Adipocyte (in vitro differentiated cells): ENCODE measurements around the gene BEGAIN.

Experiments used
- DNase-seq: peaks from one replicate; pipeline ENCODE4 v3.0.0-alpha.2; 2015; ENCODE audit warnings: low read depth
- H3K27me3 ChIP-seq: replicated peaks from 2 replicates; pipeline ENCODE4 v1.7.0; 2013; ENCODE audit warnings: mild to moderate bottlenecking, low read length, moderate library complexity; ENCODE audit not compliant: control insufficient read depth, insufficient read depth
- H3K36me3 ChIP-seq: 2 replicates; pipeline ENCODE4 v1.7.0; 2013; ENCODE audit warnings: low read length, mild to moderate bottlenecking, moderate library complexity; ENCODE audit not compliant: control insufficient read depth, insufficient read depth, severe bottlenecking
- H3K4me1 ChIP-seq: 2 replicates; pipeline ENCODE4 v1.7.0; 2013; ENCODE audit warnings: mild to moderate bottlenecking, low read length, moderate library complexity; ENCODE audit not compliant: control insufficient read depth, insufficient read depth
- H3K4me3 ChIP-seq: 2 replicates; pipeline ENCODE4 v1.7.0; 2013; ENCODE audit warnings: mild to moderate bottlenecking, low read length, moderate library complexity
- H3K9ac ChIP-seq: 2 replicates; pipeline ENCODE4 v1.7.0; 2013; ENCODE audit warnings: mild to moderate bottlenecking, low read length, moderate library complexity
- H3K9me3 ChIP-seq: 2 replicates; pipeline ENCODE4 v1.7.0; 2013; ENCODE audit warnings: mild to moderate bottlenecking, low read length, moderate library complexity; ENCODE audit not compliant: control insufficient read depth

BEGAIN gene

DNA sequence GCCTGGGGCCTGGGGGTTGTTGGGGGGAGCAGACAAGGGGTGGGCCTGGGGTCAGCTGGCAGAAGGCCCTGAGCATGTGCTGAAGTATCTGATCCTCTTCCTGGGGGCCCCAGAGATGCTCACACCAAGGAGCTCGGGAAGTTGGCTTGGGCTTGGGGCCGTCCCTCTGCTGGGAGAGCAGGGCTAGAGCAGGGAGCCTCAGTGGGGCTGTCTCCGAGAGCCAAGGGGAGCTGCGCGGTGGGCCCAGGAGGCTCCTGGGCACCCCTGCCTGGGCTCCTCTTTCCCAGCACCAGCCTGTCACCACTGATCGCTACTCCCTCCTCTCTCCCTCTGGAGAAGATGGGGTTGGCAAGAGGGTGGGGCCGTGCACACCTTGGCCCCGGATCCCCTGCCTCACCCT, 28.3 kb downstream of the BEGAIN start:
- no peaks in the 10 kb centered on the region for H3K9me3 ChIP-seq
- no peak overlapping the region for H3K9ac ChIP-seq
- H3K36me3 ChIP-seq, result no peaks in the 10 kb centered on the region
- peaks cover 3% of the 10 kb centered on the region for H3K4me1 ChIP-seq
- no peak for DNase-seq
- no peak overlapping the region for H3K4me3 ChIP-seq
- peaks cover 22% of the 10 kb centered on the region for H3K27me3 ChIP-seq

DNA sequence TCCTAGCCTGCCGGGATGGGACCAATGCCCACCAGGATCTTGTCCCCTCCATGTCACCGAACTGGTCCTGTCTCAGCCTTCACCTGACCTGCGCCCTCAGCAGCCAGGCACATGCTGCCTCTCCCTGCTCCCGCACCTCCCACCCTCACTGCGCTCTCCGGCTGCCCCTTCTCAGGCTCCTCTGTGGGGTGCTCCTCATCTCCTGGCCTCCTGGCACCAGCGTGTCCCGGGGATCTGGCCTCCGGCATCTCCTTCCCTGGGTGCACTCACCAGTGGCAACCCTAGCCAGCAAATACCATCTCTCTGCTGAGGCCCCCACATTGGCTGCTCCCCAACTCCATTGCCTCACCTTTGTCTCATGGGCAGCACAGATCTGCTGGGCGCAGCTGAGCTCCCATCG, 29.0 kb downstream of the BEGAIN start:
- DNase-seq, result no peak
- H3K27me3 ChIP-seq, result peaks cover 26% of the 10 kb centered on the region
- no peaks in the 10 kb centered on the region for H3K36me3 ChIP-seq
- no peak overlapping the region for H3K9ac ChIP-seq
- H3K9me3 ChIP-seq, result no peaks in the 10 kb centered on the region
- peaks cover 3% of the 10 kb centered on the region for H3K4me1 ChIP-seq
- no peak overlapping the region for H3K4me3 ChIP-seq

- DNase-seq, result no peak
- peaks cover 29% of the 10 kb centered on the region for H3K27me3 ChIP-seq
- no peaks in the 10 kb centered on the region for H3K36me3 ChIP-seq
Observed at GRCh38 chr14:100557658-100558057, 29.6 kb downstream of the BEGAIN start.

DNA sequence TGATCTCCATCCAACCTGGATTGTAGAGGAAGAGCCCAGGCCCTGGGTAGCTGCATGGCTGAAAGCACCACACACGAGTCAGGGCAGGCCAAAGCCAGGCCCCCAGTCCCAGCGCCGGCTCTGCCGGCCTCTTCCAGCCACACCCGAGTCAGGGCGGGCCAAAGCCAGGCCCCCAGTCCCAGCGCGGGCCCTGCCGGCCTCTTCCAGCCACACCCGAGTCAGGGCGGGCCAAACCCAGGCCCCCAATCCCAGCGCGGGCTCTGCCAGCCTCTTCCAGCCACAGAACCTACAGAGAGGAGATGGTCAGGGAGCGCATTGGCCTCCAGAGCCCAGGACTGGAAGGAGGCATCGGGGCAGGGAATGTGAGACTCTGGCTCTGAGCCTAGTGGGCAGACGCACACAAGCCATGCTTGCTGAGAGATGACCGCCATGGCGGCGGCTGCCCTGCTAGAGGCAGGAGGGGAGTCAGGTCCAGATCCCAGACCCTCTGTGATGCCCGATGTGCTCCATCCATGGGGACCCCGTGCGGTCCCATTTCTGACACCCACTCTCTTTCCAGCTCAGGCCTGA, 30.2 kb downstream of the BEGAIN start:
- Histone ChIP-seq H3K36me3 (no peaks in the 10 kb centered on the region), H3K4me1 (peaks cover 3% of the 10 kb centered on the region), H3K27me3 (peaks cover 29% of the 10 kb centered on the region), H3K9ac (no peak overlapping the region), H3K9me3 (no peaks in the 10 kb centered on the region), H3K4me3 (no peak overlapping the region)
- DNase-seq, result no peak

More at GRCh38 chr14:100557658-100558057, 29.6 kb downstream of the BEGAIN start:
- peaks cover 3% of the 10 kb centered on the region for H3K4me1 ChIP-seq
- no peaks in the 10 kb centered on the region for H3K9me3 ChIP-seq
- H3K4me3 ChIP-seq, result no peak overlapping the region
- H3K9ac ChIP-seq, result no peak overlapping the region

DNA sequence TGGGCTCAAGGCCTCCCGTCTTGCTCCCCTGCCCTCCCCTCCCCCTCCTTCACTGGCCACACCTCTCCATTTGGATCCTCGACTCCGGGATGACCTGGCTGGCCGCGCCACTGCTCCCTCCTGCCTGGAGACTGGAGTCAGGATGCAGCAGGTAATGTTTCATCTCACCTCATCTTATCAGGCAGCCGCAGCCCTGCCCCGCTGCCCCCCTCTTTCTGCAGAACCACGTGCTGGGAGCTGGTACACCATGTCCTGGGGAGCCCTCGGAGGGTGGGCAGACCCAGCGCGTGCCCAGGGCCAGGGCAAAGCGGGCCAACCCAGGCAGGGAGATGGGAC, 31.1 kb downstream of the BEGAIN start:
- H3K9me3 ChIP-seq, result no peaks in the 10 kb centered on the region
- no peak overlapping the region for H3K4me3 ChIP-seq
- H3K36me3 ChIP-seq, result no peaks in the 10 kb centered on the region
- peaks cover 29% of the 10 kb centered on the region for H3K27me3 ChIP-seq
- DNase-seq, result no peak
- H3K4me1 ChIP-seq, result peaks cover 3% of the 10 kb centered on the region
- no peak overlapping the region for H3K9ac ChIP-seq

GRCh38 chr14:100555436-100556139, 31.6 kb downstream of the BEGAIN start:
- DNase-seq, result no peak
- Histone ChIP-seq H3K36me3 (no peaks in the 10 kb centered on the region), H3K27me3 (peaks cover 29% of the 10 kb centered on the region), H3K4me1 (peaks cover 3% of the 10 kb centered on the region), H3K9ac (no peak overlapping the region), H3K4me3 (no peak overlapping the region), H3K9me3 (no peaks in the 10 kb centered on the region)

GRCh38 chr14:100554696-100555320, 32.4 kb downstream of the BEGAIN start:
- Histone ChIP-seq H3K9me3 (no peaks in the 10 kb centered on the region), H3K36me3 (no peaks in the 10 kb centered on the region)

DNA sequence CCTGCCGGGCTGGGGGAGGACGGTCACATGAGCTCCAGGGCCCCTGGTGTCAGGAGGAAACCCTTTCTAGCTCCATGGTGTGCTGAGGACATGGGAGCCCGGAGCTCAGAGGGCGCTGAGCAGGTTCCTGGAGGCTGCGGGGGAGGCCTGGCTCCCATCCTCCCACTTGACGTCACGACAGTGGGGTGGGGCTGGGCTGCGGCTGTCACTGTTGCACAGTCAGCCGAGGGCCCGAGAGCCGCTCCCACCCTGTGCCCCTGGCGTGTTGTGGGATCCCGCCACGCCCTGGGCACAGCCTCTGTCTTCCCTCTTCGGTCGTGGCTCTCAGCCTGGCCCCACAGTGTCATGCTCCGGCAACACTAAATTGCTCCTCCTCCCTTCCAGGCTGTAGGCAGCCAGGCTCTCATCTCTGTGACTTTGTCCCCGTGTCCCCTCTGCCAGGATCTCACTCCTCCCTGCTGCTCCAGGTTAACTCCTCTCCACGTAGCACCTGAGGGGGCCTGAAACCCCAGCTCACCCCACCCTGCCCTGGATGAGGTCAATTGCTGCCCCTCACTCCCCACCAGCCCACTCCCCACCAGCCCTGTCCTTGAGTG, 33.0 kb downstream of the BEGAIN start:
- Histone ChIP-seq H3K4me3 (no peak overlapping the region), H3K36me3 (no peaks in the 10 kb centered on the region), H3K4me1 (peaks cover 3% of the 10 kb centered on the region), H3K9ac (no peak overlapping the region), H3K9me3 (no peaks in the 10 kb centered on the region), H3K27me3 (peaks cover 22% of the 10 kb centered on the region)
- no peak for DNase-seq

More at GRCh38 chr14:100554696-100555320, 32.4 kb downstream of the BEGAIN start:
- no peak for DNase-seq
- Histone ChIP-seq H3K4me3 (no peak overlapping the region), H3K9ac (no peak overlapping the region), H3K4me1 (peaks cover 3% of the 10 kb centered on the region), H3K27me3 (peaks cover 25% of the 10 kb centered on the region)

DNA sequence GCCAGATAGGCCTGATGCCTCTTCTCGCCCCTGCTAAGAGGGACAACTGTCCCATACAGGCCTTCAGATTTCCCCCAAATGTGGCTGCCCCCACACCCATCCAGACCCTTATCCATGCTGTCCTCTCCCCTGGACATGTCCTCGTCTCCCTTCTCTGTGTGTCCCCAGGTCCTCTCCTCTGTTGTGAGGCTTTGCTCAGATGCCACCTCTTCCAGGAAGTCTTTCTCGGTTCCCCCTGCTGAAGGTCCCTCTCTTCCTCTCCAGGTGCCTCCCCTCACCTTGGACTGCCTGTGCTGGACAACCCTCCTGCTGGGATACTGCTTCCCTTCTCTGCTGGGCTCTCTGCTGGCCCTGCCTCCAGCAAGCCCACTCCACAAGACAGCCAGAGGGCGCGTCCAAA, 33.7 kb downstream of the BEGAIN start:
- DNase-seq, result no peak
- no peaks in the 10 kb centered on the region for H3K9me3 ChIP-seq
- H3K4me3 ChIP-seq, result no peak overlapping the region
- H3K4me1 ChIP-seq, result peaks cover 3% of the 10 kb centered on the region
- no peaks in the 10 kb centered on the region for H3K36me3 ChIP-seq
- H3K27me3 ChIP-seq, result peaks cover 20% of the 10 kb centered on the region
- no peak overlapping the region for H3K9ac ChIP-seq

DNA sequence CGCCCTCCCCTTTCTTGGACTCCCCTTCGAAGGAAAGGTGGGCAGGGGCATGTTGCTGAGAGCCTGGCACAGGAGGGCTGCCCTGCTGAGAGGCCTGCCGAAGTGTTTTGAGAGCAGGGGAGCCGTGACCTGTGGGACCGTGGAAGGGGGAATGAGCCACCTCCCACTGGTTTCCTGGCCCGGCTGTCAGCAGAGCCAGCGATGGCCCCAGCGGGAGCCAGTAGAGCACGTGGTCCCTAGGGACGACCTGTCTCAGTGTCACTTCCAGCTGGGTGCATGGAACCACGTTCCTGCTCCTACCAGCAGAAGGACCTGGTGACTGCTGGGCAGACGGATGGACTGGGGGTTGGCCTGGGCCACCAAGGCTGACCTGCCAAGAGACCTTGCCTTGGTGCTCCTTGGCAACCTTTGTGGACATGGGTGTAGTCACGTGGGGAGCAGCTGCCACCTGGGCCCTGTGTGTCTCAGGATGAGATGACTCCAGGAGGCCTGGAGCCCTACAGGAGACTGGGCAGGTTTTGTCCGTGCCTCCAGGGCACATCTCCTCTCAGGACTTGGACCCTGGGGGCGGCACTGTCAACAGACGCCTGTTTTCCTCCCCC, 34.6 kb downstream of the BEGAIN start:
- no peak overlapping the region for H3K9ac ChIP-seq
- no peak for DNase-seq

DNA sequence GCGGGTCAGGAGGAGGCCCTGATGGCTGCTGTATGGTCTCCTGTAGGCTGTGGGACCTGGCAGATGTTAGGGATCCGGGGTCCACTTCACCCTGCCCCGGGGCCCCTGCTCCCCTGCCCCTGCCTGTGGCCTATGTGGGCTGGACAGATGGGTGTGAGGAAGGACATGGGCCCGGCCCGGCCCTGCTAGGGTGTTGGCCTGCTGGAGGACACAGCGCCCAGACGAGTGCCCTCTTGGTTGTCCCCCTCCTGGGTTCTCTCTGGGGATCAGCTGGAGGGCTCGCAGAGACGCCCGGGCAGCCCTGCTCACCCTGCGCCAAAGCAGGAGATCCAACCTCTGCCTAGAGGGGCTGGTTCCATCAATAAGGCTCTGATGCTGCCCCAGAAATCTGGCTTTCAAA, 36.2 kb downstream of the BEGAIN start:
- H3K36me3 ChIP-seq, result no peaks in the 10 kb centered on the region
- no peaks in the 10 kb centered on the region for H3K9me3 ChIP-seq
- H3K27me3 ChIP-seq, result peaks cover 12% of the 10 kb centered on the region
- H3K9ac ChIP-seq, result no peak overlapping the region
- peaks cover 3% of the 10 kb centered on the region for H3K4me1 ChIP-seq
- H3K4me3 ChIP-seq, result no peak overlapping the region
- no peak for DNase-seq

More for the DNA sequence above, 34.6 kb downstream of the BEGAIN start:
- Histone ChIP-seq H3K36me3 (no peaks in the 10 kb centered on the region), H3K27me3 (peaks cover 12% of the 10 kb centered on the region), H3K4me1 (peaks cover 3% of the 10 kb centered on the region), H3K9me3 (no peaks in the 10 kb centered on the region), H3K4me3 (no peak overlapping the region)
